Measurements from ENCODE around the gene KDM6A.

- TF ChIP-seq POLR2A (IDR thresholded peaks at IDR 0.05; ENCODE audit: borderline replicate concordance, extremely low read depth, insufficient read depth, insufficient read length) = no peak
- no peak for TF ChIP-seq ZNF274 (IDR thresholded peaks at IDR 0.05; ENCODE audit: low read depth, low read length)
- TF ChIP-seq SP1 (IDR thresholded peaks at IDR 0.05; ENCODE audit: low read depth) = no peak
- no peak for TF ChIP-seq CTCF (IDR thresholded peaks at IDR 0.05 in 2 of 3, conservative IDR thresholded peaks at IDR 0.05 in 1 of 3; ENCODE audit: borderline replicate concordance in 1 of 3, insufficient read depth in 1 of 3, low read depth in 2 of 3, low read length in 2 of 3)
- TF ChIP-seq EZH2 (IDR thresholded peaks at IDR 0.05) = no peak
- TF ChIP-seq, protein P1, sequence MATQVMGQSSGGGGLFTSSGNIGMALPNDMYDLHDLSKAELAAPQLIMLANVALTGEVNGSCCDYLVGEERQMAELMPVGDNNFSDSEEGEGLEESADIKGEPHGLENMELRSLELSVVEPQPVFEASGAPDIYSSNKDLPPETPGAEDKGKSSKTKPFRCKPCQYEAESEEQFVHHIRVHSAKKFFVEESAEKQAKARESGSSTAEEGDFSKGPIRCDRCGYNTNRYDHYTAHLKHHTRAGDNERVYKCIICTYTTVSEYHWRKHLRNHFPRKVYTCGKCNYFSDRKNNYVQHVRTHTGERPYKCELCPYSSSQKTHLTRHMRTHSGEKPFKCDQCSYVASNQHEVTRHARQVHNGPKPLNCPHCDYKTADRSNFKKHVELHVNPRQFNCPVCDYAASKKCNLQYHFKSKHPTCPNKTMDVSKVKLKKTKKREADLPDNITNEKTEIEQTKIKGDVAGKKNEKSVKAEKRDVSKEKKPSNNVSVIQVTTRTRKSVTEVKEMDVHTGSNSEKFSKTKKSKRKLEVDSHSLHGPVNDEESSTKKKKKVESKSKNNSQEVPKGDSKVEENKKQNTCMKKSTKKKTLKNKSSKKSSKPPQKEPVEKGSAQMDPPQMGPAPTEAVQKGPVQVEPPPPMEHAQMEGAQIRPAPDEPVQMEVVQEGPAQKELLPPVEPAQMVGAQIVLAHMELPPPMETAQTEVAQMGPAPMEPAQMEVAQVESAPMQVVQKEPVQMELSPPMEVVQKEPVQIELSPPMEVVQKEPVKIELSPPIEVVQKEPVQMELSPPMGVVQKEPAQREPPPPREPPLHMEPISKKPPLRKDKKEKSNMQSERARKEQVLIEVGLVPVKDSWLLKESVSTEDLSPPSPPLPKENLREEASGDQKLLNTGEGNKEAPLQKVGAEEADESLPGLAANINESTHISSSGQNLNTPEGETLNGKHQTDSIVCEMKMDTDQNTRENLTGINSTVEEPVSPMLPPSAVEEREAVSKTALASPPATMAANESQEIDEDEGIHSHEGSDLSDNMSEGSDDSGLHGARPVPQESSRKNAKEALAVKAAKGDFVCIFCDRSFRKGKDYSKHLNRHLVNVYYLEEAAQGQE (IDR thresholded peaks at IDR 0.05; ENCODE audit: low read depth) = no peak
- TF ChIP-seq, protein P2, sequence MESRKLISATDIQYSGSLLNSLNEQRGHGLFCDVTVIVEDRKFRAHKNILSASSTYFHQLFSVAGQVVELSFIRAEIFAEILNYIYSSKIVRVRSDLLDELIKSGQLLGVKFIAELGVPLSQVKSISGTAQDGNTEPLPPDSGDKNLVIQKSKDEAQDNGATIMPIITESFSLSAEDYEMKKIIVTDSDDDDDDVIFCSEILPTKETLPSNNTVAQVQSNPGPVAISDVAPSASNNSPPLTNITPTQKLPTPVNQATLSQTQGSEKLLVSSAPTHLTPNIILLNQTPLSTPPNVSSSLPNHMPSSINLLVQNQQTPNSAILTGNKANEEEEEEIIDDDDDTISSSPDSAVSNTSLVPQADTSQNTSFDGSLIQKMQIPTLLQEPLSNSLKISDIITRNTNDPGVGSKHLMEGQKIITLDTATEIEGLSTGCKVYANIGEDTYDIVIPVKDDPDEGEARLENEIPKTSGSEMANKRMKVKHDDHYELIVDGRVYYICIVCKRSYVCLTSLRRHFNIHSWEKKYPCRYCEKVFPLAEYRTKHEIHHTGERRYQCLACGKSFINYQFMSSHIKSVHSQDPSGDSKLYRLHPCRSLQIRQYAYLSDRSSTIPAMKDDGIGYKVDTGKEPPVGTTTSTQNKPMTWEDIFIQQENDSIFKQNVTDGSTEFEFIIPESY (IDR thresholded peaks at IDR 0.05; ENCODE audit: extremely low read depth, insufficient replicate concordance, low read length) = no peak
- no peak for TF ChIP-seq EZH2phosphoT487 (IDR thresholded peaks at IDR 0.05; ENCODE audit: borderline replicate concordance)
- no peak for TF ChIP-seq SRF (IDR thresholded peaks at IDR 0.05; ENCODE audit: low read depth)
- no peak for TF ChIP-seq EGR1 (IDR thresholded peaks at IDR 0.05; ENCODE audit: low read depth)
- TF ChIP-seq FOSL1 (IDR thresholded peaks at IDR 0.05; ENCODE audit: low read depth) = no peak
These were observed 45.7 kb downstream of the KDM6A start for GRCh38 chrX:44918722-44919121.

All from HCT116 (cell line).